ENCODE measurements around the gene RNF215.
A peak's percentile ranks its signal among the peaks of the same experiment; 100 is the strongest.

Gene RNF215

DNA sequence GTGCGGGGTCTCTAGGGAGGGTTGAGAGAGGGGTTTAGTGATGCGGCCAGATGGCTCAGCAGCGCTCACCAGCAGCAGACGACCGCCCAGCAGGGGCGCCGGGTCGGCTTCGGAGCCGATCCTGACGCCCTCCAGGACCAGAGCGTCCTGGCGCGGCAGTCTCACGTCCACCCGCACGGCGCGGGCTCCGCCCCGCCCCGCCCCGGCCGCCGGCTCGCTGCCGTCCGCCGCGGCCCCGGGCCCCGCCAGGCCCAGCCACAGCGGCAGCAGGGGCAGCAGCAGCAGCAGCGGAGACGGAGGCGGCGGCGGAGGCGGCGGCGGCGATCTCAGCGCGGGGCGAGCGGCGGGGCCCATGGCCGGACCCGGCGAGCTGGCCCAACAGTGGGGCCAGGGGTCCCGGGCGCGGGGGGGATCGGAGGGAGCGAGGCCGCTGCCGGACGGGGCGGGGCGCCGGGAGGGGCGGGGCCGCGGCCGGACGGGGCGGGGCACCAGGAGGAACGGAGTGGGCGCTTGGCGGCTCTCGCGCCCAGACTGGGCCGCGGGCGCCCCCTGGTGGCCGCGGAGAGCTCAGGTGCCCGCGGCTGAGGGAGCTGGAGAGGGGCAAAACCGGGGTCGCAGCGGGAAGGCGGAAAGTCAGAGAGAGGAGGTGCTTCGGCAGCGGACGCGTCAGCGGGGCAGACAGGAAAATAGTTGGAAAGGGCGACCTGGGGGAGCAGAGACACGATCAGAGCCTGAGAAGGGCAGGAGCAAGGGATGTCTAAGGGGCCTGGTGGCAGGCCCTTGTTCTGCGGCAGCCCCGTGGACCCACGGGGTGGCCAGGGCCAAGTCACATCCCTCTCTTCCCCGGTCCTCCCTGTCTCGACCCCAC lies at the start of gene RNF215:
Gene RNF215 (minus strand): TSS at position 452 of the 868 bp plus-strand sequence. CDS start 98 bp downstream, at position 354.
- DNase-seq (ENCODE audit: low read depth in 2 of 2): peak; percentile 52 to 71

DNA sequence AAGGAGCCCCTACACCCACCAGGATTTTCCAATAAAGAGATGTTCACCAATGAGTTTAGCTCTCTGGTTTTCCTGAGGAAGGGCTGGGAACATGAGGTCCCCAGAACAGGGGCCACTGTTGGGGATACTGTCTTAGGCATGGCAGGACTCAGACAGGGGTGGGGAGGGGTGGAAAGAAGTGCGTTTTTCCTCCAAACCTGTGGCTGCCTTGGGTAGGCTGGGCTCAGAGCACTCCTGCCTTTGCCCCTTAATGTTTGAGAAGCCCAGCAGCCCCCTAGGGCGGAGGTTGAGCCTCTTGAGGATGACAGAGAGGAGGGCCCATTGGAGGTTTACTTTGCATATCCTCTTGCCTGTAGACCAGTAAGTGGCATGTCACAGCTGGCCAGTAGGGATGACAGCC lies 49.0 kb upstream of the RNF215 start:
- no peak for DNase-seq (ENCODE audit: low read depth in 2 of 2)

DNA sequence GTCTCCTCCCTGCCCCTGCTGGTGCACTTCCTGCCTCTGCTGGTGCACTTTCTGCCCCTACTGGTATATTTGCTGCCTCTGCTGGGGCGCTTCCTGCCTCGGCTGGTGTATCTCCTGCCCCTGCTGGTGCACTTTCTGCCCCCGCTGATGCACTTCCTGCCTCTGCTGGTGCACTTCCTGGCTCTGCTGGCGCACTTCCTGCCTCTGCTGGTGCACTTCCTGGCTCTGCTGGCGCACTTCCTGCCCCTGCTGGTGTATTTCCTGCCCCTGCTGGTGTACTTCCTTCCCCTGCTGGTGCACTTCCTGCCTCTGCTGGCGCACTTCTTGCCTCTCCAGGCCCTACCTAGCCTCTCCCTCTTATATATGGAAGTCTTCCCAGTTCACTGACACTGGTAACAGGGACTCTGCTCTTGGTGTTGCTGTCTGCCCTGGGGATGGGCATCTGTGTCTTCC lies 48.5 kb upstream of the RNF215 start:
- peak; percentile 56 to 66 for DNase-seq (ENCODE audit: low read depth in 2 of 2)

DNA sequence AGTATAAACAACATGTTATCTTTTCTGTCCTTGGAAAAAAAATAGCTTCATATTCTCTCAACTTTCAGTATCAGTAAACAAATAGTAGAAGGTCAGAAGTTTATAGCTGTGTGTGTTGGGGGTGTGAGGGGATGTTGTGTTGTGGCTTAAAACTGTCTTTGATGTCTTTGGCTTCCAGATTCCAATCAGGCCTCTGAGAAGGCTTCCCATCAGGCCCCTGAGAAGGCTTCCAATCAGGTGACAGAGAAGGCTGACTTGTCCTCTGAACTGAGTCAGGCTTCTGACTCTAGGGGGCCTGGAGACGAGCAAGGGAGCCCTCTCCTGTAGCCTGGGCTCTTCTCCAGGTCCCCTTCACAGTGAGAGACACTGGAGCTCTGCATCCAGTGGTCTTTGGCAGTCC lies 47.6 kb upstream of the RNF215 start:
- no peak for DNase-seq (ENCODE audit: low read depth in 2 of 2)

DNA sequence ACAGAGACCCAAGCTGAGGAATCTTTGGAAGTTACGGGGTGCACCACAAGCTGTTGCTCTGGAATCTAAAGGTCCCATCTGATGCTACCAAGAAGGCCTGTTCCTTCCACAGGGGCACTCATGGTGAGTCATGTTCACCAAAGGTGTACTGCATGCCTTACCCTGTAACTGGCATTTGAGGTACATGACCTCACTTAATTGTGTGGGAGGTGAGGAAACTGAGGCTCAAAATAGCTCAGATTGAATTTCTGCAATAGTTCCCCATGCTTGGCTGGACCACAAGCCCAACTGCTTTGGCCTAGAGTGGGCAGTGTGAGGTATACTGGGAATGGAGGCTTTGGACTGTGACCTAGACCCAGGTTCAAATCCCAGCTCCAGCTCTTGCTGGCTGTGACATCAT lies 46.6 kb upstream of the RNF215 start:
- no peak for DNase-seq (ENCODE audit: low read depth in 2 of 2)

DNA sequence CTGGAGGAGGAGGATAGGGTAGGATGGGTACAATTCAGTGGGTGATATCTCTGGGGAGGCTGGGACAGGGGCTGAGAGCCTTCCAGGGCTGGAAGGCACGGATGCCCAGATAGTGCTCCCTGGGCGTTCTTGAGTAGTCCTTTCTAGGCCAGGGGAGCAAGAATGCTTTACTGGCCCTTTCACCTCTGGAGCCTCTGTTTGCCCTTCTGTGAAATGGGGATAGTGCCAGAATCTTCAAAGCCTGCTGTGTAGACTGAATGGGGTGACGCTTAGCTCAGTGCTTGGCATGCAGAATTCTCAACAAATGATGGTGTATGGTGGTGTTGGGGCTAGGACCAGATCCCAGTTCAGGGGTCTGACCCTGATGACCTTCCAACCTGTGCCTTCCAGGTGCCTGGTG lies 46.0 kb upstream of the RNF215 start:
- DNase-seq (ENCODE audit: low read depth in 2 of 2): no peak

DNA sequence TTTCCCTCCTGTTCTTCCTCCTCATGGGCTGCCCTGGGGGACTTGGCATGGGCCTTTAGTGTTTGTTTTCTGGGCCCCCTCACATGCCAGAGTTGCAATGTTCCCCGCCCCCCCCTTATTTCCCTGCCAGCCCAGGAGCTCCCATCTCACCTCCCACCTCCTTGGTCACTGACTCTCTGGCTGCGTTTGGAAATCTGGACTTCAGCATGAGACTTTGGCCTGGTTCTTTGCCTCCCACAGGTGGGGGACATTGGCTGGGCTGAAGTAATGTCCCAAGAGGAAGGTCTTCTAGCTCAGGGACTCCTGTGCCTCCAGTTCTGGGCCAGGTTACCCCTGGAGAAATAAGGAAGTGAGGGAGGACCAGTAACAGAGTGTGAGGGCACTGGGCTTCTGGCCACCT lies 45.3 kb upstream of the RNF215 start:
- no peak for DNase-seq (ENCODE audit: low read depth in 2 of 2)

DNA sequence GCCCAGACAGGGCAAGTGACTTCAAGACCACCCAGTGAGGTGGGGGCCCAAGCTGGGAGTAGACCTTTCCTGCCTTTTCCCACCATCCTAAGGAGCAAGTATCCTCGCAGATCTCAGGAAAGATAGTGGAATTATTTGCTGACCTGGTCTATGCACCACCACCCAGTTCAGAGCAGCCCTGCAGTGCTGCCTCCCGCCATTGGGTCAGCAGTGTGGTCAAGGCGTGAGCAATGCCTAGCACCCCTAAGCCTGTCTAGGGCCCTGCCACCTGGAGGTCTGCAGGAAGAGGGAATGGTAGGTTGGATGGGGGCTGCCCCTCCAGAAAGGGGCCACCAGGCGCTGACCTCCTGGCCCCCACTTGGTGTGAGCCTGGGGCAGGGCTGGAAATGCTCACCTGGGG lies 44.9 kb upstream of the RNF215 start:
- no peak for DNase-seq (ENCODE audit: low read depth in 2 of 2)

DNA sequence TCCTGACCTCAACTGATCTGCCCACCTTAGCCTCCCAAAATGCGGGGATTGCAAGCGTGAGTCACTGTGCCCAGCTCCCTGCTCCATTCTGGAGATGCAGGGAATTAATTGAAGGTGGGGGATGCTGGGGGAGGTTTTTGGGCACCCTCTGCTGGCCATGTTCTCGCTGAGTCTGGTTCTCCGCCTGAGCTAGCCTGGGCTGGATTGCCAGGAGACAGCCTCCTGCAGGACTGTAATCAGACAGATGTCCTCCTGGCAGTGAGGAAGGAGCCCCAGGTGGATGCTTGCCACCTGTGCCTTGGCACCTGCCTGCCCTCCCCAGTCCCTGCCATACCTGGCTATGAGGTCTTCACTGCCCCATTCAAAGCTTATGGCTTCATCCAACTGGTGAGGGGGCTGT lies 43.7 kb upstream of the RNF215 start:
- no peak for DNase-seq (ENCODE audit: low read depth in 2 of 2)

DNA sequence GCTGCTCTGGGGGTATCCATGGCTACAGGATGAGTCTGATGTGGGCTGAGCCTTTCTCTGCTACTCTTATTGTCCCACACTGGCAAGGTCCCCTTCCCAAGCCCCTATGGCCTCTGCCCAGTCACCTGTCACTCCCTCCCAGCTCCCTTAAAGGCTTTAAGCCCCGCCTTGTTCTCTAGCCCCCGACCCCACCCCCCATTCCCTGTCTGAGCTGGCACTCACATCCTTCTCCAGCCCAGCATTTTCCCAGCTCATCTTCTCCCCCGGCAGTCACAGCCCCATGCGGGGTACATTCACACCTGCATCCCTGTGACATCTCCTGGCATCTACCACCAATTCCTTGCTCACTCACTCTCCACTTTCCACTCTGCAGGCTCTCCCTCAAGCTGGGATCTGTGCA lies 42.7 kb upstream of the RNF215 start:
- DNase-seq (ENCODE audit: low read depth in 2 of 2): no peak

DNA sequence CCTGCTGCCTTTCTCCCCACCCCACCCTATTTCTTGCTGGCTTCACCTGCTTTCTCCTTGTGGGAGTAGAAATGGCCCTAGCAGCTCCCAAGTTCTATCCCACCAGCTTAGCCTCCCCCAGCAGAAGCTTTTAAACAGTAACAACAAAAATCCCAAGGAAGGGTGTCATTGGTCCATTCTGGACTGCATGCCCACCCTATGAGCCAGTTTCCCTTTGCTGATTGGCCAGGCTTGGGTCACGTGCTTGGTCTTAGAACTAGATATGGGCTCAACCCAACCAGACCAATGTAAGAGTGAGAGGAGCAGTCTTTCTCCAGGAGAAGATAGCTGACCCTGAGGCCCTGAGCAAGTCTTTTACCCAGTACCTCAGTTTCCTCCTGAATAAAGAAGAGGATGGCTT lies 40.7 kb upstream of the RNF215 start:
- no peak for DNase-seq (ENCODE audit: low read depth in 2 of 2)

DNA sequence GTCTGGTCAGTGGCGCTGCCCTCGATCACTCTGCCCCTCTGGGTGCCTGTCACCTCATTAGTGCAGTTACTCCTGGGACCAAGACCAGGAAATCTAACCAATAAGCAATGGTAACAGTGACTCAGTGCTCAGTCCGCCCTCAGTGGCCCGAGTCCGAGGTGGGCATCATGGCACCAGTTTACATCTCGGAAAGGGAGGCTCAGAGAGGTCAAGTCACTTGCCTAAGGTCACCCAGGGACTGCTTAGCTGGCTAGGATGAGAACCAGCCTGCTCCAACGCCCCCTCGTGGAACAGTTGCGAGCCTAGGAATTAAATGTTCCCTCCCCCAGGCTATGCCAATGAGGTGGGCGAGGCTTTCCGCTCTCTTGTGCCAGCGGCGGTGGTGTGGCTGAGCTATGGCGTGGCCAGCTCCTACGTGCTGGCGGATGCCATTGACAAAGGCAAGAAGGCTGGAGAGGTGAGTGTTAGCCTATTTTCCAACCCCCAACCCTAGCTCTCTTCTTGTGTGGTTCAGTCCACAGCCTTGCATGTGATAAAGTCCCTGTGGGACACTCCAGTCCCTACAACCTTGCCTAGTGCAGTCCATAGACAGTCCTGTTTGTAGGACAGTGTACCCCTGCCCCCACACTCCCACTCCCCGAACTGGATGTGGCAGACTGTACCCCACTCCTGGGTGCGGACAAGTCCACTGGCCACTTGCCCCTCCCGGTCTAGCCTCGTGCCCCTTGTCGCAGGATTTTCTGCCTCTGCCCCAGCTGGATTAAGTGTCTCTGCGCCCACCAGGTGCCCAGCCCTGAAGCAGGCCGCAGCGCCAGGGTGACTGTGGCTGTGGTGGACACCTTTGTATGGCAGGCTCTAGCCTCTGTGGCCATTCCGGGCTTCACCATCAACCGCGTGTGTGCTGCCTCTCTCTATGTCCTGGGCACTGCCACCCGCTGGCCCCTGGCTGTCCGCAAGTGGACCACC lies 39.5 kb upstream of the RNF215 start:
- DNase-seq (ENCODE audit: low read depth in 2 of 2): peak; percentile 74 to 94

DNA sequence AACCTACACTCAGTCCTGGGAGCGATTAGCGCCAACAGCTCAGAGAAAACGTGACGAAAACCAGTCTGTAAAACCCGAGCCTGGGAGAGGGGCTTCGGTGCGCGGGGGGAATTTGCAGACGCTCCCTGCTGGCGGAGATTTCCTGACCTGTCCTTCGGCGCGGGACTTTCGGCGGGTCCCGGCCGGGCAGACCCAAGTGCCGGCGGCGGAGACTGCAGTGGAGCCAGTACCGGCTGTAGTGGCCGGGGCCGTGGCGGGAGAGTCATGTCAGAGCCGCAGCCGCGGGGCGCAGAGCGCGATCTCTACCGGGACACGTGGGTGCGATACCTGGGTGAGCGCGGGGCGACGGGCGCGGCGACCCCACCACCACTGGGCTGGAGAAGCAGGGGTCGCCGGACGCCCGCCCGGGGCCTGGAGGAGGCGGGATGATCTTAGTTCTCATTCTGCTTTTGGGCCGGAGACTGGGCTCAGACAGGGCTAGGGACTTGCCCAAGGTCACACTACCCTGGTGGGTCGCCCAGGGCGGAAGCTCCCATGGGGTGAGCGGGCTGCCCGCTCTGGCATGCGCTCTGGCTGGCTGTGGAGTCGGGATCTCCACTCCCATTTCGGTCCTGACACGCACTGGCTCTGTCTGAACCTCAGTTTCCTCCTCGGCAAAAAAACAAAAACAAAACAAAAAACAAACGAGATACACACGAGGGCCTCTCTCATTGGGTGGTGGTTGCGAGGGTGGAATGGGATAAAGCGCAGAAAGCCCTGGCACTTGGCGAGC lies 38.6 kb upstream of the RNF215 start, which contains the start of gene MTFP1:
Gene MTFP1 (plus strand): TSS at position 153 of the 772 bp plus-strand sequence. CDS start 112 bp downstream, at position 265.
- DNase-seq (ENCODE audit: low read depth in 2 of 2): peak; percentile 34 to 36

DNA sequence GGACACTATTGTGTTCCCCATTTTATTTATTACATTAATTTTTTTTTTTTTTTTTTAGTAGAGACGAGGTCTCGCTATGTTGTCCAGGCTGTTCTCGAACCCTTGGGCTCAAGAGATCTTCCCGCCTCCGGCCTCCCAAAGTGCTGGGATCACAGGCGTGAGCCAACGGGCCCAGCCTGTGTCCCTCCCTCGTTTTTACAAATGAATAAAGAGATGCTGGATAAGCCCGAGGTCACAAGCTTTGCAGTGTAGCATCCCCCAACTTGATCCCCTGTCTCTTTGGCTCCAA lies 38.1 kb upstream of the RNF215 start:
- DNase-seq (ENCODE audit: low read depth in 2 of 2): no peak

DNA sequence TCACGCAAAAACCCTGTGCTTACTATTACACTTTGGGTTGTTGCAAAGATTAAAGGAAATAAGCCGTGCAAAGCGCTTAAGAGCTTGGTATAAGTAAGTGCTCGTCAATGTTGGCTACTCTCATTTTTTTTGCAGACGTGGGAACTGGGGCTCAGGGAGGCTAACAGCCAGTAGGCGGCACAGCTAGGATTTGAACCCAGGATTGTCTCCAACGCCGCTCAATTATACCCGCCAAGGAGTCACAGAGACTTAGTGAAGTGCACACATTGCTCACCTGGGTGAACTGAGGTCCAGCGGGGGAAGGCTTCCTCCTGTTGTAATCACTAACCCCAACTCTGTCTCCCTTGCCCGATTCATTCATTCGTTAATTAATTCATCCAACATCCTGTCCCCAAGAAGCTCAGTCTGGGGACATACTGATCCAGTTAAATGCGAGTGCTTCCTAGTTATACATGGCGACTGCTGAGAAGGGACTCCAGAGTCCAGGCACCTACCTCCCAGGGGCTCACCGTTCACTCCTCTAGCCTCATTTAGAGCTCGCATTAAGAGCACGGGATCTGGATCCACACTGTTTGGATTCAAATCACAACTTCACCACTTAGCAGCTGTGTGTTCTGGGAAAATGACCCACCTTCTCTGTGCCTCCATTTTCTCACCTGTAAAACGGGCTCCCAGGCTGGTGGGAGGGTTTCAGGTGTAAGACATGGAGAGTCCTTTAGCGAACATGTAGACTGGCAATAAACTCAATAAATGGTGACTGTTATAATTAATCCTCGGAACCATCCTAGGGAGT lies 37.5 kb upstream of the RNF215 start:
- no peak for DNase-seq (ENCODE audit: low read depth in 2 of 2)

DNA sequence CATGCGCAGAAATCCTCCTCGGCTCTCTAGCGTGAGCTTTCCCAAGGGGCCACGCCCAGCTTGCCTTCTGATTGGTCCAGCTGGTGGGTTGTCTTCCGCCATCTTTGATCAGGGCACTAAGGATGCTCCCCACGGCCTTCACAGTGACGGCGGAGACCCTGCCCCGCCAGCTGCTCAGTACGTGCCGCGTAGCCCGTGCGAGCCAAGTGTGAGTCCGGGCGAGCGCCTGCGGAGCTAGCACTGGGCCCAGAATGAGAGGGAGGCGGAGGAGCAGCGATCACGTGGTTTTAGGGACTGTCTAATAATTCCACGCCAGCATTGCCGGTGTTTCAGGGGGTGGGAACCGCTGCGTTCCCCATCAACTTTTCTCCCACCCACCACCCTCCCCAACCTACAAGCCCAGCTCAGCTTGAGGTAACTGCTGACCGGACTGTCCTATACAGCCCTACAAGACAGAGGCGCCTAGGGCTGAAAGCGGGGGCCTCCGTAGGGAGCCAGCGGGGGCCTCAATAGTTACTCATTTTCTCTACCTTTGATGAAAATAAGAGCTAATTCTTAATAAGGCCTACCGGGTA lies 36.8 kb upstream of the RNF215 start:
- DNase-seq (ENCODE audit: low read depth in 2 of 2): peak; percentile 96 to 97

DNA sequence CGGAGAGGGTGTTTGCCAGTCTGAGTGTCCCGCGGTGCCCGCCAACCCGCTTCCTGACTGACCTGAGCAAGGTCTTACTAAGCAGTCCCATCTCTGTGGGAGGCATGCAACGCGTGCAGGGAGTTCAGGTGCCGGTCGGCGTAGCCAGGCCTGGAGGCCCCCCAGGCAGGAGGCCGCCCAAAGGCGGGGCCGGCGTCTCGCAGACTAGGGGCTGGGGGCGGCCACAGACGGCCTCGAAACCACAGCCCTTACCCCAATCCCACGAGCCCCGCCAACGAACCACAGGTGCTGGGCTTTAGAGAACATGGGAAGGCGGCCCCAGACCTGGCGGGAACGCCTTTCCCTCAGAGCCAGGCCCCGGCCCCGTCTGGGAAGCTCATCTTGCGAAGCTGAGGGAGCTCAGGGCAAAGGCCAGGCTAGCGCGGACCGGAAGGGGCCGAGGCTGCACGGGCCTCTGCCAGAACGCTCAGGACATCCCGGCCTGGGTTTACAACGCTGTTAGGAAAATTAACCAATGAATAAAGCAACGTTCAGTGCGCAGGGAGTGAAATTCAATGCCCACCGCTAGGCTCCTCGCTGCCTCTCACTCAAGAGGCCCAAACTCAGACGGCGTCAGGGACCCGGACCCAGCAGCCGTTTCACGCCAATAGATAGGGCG lies 36.2 kb upstream of the RNF215 start:
- DNase-seq (ENCODE audit: low read depth in 2 of 2): peak; percentile 37 to 50

DNA sequence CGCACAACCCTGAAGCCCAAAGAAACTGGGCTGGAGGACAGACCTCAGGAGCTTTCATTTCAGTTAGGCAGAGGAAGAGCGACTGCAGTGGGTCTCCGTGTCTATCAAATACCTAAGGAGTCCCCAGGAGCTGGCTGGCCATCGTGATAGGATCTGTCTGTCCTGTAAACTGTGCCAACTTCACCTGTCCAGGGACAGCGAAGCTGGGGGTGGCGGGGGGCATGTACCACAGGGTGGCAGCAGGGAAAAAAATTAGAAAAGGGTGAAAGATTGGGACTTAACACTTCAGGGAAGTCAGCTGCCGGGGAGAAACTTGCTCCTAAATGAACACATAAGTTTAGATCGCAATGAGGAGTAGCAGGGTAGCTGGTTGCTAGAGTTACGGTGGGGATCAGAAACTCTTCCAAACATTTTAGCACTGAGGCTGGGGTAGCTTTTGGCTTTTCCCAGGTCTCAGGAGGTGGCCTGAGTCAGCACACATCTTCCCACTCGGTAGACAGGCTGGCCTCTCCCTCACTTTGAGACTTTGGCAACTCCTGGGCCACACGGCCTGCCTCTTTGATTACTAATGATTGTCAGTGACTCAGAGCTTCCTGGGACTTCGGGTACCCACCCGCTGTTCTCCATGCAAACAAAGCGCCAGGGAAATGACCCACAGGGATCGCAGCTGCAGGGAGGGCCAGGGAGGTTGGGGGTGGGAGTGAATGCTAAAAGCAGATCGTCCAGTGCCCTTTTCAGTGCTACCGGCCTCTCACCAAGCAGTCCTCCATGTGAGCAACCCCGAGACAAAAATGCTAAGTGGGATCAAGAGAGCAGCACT lies 35.5 kb upstream of the RNF215 start:
- peak; percentile 17 to 47 for DNase-seq (ENCODE audit: low read depth in 2 of 2)

All from stimulated activated CD4-positive, alpha-beta T cell treated with anti-CD3 and anti-CD28 coated beads, Interleukin-12 subunit alpha, Interleukin-12 subunit beta, amount 100 ng/mL, for 24 hours (primary cell).